ENCODE measurements around the gene ALK. TPM values are rescaled to one million over a fixed set of nuclear protein-coding genes. Genes with fewer than 3 reads are reported as not detected.
A peak's percentile ranks its signal among the peaks of the same experiment; 100 is the strongest.

ALK gene
- total RNA-seq, 4 donors from 2014 or later: 0.06 to 4.1 TPM; not detected in 2

DNA sequence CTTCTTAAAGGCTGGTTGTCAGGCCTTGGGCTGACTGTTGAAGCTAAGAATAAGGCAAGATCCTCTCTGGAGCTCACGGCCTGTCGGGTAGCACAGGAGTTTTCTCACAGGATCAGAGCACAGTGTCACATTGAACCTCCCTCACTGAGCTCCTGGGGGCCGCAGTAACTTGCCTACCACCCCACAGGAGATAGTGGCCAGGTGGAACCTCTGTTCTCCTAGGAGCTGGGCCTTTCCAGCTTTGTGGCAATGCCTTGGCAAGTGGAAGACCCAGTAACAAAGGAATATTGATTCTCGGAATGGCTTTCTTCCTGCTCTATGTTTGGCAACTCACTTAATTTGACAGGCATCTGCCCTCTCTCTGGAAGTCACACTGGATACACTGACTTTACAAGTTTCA lies 1.2 kb upstream of the ALK start:
- no peaks in the 10 kb centered on the region for H3K27me3 ChIP-seq
- H3K9me3 ChIP-seq: no peaks in the 10 kb centered on the region
- no peak for DNase-seq
- no peaks in the 10 kb centered on the region for H3K36me3 ChIP-seq
- TF ChIP-seq, protein P1, sequence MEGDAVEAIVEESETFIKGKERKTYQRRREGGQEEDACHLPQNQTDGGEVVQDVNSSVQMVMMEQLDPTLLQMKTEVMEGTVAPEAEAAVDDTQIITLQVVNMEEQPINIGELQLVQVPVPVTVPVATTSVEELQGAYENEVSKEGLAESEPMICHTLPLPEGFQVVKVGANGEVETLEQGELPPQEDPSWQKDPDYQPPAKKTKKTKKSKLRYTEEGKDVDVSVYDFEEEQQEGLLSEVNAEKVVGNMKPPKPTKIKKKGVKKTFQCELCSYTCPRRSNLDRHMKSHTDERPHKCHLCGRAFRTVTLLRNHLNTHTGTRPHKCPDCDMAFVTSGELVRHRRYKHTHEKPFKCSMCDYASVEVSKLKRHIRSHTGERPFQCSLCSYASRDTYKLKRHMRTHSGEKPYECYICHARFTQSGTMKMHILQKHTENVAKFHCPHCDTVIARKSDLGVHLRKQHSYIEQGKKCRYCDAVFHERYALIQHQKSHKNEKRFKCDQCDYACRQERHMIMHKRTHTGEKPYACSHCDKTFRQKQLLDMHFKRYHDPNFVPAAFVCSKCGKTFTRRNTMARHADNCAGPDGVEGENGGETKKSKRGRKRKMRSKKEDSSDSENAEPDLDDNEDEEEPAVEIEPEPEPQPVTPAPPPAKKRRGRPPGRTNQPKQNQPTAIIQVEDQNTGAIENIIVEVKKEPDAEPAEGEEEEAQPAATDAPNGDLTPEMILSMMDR (IDR thresholded peaks at IDR 0.05): no peak
- no peak for TF ChIP-seq POLR2A (IDR thresholded peaks at IDR 0.05)
- peaks cover 0 to 7% of the 10 kb centered on the region in 2 donors for H3K4me1 ChIP-seq
- no peak overlapping the region for H3K4me3 ChIP-seq
- H3K27ac ChIP-seq: no peak overlapping the region
- intact Hi-C loops (cut with DNase I; ENCODE audit: low total_unique reads): no loop called here

DNA sequence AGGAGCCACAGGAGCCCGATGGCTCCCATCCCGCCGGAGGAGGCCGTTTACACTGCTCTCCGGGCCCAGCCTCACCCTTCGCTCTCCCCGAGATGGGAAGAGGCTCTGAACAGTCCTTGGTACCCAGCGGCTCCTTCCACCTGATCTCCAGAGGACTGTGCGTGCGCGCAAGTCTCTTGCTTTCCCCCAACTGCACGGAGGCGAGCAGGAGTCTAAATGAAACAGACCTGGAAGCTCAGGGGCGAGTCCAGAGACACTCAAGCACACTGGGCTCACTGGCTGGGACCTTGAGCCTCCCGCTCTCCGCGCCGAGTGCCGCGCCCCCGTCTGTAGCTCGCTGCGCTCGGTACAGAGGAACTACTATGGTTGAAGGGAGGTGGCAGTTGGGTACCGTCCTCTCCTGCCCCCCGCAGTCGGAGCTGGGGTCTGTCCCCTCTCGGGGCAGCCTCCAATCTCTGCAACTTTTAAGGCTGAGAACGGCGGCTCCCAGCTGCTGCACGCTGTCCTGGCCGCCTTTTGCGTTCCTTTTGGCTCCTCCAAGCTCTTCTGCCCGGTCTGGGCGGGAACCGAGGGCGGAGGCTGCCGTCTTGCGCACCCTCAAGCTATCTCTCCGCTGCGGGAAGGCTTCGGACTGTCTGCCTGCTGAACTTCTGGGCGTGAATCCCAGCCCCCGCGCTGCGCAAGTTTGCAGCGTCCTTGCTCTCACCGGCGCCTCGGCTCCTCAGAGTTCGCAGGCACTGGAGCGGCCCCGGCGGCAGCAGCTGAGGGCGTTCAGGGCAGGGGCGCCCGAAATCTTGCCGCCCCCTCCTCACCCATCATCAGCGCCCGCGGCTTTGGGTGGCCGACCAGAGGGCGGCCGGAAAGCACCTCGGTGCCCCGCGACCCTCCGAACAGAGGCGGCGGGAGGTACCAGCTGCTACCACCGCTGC lies 491 bp downstream of the ALK start:
- Histone ChIP-seq H3K27ac (no peak overlapping the region), H3K4me1 (peaks cover 0 to 7% of the 10 kb centered on the region in 2 donors), H3K36me3 (no peaks in the 10 kb centered on the region), H3K9me3 (no peaks in the 10 kb centered on the region), H3K27me3 (no peaks in the 10 kb centered on the region), H3K4me3 (peak overlapping the region; percentile 4 to 21)
- intact Hi-C loops (cut with DNase I; ENCODE audit: low total_unique reads): no loop called here
- no peak for TF ChIP-seq POLR2A (IDR thresholded peaks at IDR 0.05)
- TF ChIP-seq, protein P1 (IDR thresholded peaks at IDR 0.05): no peak
- peak in 1 of 2 donors; percentile 15 for DNase-seq

DNA sequence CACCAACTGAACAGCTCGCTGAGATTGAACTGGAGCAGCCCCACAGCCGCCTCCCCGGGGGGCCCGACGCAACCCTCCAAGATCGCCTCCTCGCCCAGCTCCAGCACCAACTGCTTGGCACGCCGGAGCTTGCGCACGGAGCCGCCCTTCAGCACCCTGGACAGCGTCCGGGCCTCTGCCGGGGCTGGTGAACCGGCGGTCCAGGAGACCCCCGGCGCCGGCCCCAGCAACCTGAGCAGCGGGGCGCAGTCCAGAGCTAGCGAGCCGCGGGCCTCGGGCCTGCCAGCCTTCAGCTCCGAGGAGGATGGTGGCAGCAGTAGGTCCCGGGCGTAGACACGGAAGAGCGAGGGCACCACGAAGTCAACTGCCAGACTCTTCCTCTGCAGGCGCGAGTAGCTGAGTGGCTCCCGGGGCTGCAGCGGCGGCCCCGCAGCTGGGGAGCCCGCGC lies 1.2 kb downstream of the ALK start:
- TF ChIP-seq POLR2A (IDR thresholded peaks at IDR 0.05): no peak
- TF ChIP-seq, protein P1 (IDR thresholded peaks at IDR 0.05): no peak
- Histone ChIP-seq H3K4me3 (no peak overlapping the region), H3K9me3 (no peaks in the 10 kb centered on the region), H3K36me3 (no peaks in the 10 kb centered on the region), H3K27me3 (no peaks in the 10 kb centered on the region), H3K27ac (no peak overlapping the region), H3K4me1 (peaks cover 0 to 7% of the 10 kb centered on the region in 2 donors)
- intact Hi-C loops (cut with DNase I; ENCODE audit: low total_unique reads): no loop called here
- peak in 1 of 2 donors; percentile 43 for DNase-seq

DNA sequence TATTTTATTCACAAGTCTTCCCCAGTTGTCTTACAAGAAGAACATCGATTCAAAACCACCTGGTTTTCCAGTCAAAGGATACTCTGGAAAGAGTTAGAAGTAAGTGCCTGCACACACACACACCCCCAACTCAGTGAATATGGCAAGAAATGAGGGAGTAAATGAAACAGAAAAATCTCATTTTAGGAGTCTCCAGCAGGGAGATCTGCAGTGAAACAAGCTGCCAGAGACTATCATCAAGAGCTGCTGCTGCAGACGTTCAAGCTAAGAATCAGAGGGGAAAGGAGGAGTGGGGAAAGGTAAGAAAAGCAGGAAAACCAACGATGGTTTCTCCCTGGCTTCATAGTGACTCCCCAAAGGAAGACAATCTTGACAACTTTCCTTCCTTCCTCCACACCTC lies 2.4 kb downstream of the ALK start:
- H3K27ac ChIP-seq: no peak overlapping the region
- no peak for DNase-seq
- intact Hi-C loops (cut with DNase I; ENCODE audit: low total_unique reads): no loop called here
- H3K4me3 ChIP-seq: no peak overlapping the region
- TF ChIP-seq, protein P1 (IDR thresholded peaks at IDR 0.05): no peak
- no peak for TF ChIP-seq POLR2A (IDR thresholded peaks at IDR 0.05)
- no peaks in the 10 kb centered on the region for H3K36me3 ChIP-seq
- H3K27me3 ChIP-seq: no peaks in the 10 kb centered on the region
- H3K4me1 ChIP-seq: peaks cover 0 to 7% of the 10 kb centered on the region in 2 donors
- H3K9me3 ChIP-seq: no peaks in the 10 kb centered on the region

DNA sequence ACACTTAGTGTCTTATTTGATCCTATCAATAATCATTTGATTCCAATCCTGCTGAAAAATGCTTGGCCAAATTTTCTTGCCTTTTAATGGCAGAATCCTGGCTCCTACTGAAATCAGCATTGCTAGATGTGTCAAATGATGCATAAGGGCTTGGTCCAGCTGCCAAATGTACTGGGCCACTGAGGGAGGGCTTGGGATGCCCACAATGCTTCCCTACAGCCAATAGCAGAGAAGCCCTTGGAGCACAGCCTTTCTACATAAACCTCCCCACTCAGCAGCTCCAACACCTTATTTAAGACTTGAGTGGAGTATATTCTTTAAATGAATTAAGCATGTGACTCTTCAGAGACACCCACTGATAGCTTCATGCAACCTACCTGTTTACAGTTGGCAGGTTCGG lies 3.6 kb downstream of the ALK start:
- intact Hi-C loops (cut with DNase I; ENCODE audit: low total_unique reads): no loop called here
- peaks cover 0 to 7% of the 10 kb centered on the region in 2 donors for H3K4me1 ChIP-seq
- TF ChIP-seq POLR2A (IDR thresholded peaks at IDR 0.05): no peak
- TF ChIP-seq, protein P1 (IDR thresholded peaks at IDR 0.05): no peak
- H3K27ac ChIP-seq: no peak overlapping the region
- no peaks in the 10 kb centered on the region for H3K36me3 ChIP-seq
- no peak for DNase-seq
- no peak overlapping the region for H3K4me3 ChIP-seq
- H3K9me3 ChIP-seq: no peaks in the 10 kb centered on the region
- H3K27me3 ChIP-seq: no peaks in the 10 kb centered on the region
